ENCODE measurements around the gene NCAM2. TPM values are rescaled to one million over a fixed set of nuclear protein-coding genes. Genes with fewer than 3 reads are reported as not detected.

NCAM2 gene
- total and polyA plus RNA-seq, 2 of the 8 experiments (the other 6 are each of a cell fraction or from before 2014, with no cell fraction given): 0.14 to 1.1 TPM

DNA sequence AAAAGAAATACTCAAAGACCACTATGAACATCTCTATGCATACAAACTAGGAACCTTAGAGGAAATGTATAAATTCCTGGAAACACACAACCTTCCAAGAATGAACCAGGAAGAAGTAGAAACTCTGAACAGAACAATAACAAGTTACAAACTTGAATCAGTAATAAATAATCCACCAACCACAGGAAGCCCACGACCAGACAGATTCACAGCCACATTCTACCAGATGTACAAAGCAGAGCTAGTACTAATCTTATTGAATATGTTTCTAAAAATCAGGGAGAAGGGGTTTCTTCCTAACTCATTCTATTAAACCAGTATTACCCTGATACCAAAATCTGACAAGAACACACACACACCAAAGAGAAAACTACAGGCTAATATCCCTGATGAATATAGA is 263.8 kb downstream of the NCAM2 start:
- H3K4me1 ChIP-seq (replicated peaks in 1 of 4; ENCODE audit: control insufficient read depth in 3 of 4, insufficient read depth in 4 of 4, low read length in 3 of 4): no peaks in the 10 kb centered on the region
- H3K9ac ChIP-seq (replicated peaks in 1 of 4; ENCODE audit: extremely low read depth in 1 of 4, low read depth in 3 of 4, low read length in 3 of 4): no peak overlapping the region
- FAIRE-seq (no peak), DNase-seq (ENCODE audit: low read depth in 1 of 2, low spot score in 2 of 2) (no peak)
- no peak overlapping the region for H2BK15ac ChIP-seq (ENCODE audit: low read length)
- H4K5ac ChIP-seq (ENCODE audit: insufficient read length, low read depth, low read length): no peak overlapping the region
- H4K8ac ChIP-seq (ENCODE audit: extremely low read depth, insufficient read depth, low read length): no peak overlapping the region
- no peak overlapping the region for H3K27ac ChIP-seq (ENCODE audit: low read depth, low read length)
- H3K27me3 ChIP-seq (replicated peaks in 1 of 4; ENCODE audit: control insufficient read depth in 3 of 4, extremely low read depth in 1 of 4, insufficient read depth in 3 of 4, low read length in 3 of 4): no peaks in the 10 kb centered on the region
- H3K4me2 ChIP-seq (ENCODE audit: insufficient read depth in 1 of 2, low read depth in 2 of 2, low read length in 2 of 2): no peak overlapping the region
- no peak overlapping the region for H3K23ac ChIP-seq (ENCODE audit: insufficient read length)
- no peak overlapping the region for H4K91ac ChIP-seq (replicated peaks; ENCODE audit: insufficient read length, low read length)
- H2BK20ac ChIP-seq (ENCODE audit: low read length): no peak overlapping the region
- no peak overlapping the region for H3K18ac ChIP-seq (ENCODE audit: extremely low read depth, low read length)
- H3K14ac ChIP-seq (ENCODE audit: insufficient read length): no peak overlapping the region
- H3K79me2 ChIP-seq (ENCODE audit: control insufficient read depth in 1 of 2, insufficient read depth in 2 of 2, low read length in 2 of 2): no peaks in the 10 kb centered on the region
- H3K9me3 ChIP-seq (ENCODE audit: insufficient read depth in 2 of 2, low read depth in 1 of 2, low read length in 1 of 2): no peaks in the 10 kb centered on the region
- H4K20me1 ChIP-seq (replicated peaks in 1 of 2; ENCODE audit: control insufficient read depth in 1 of 2, insufficient read depth in 2 of 2, low read length in 2 of 2): no peaks in the 10 kb centered on the region
- no peak overlapping the region for H2AFZ ChIP-seq (ENCODE audit: low read length)
- TF ChIP-seq YY1 (IDR thresholded peaks at IDR 0.05; ENCODE audit: low read depth, low read length) (no peak), BCL11A (IDR thresholded peaks at IDR 0.05; ENCODE audit: low read depth in 2 of 2, low read length in 2 of 2) (no peak), RAD21 (IDR thresholded peaks at IDR 0.05 in 1 of 2, conservative IDR thresholded peaks at IDR 0.05 in 1 of 2; ENCODE audit: low read depth in 2 of 2, low read length in 2 of 2) (no peak), KDM4A (IDR thresholded peaks at IDR 0.05; ENCODE audit: low read depth, low read length, severe bottlenecking) (no peak), JUND (IDR thresholded peaks at IDR 0.05; ENCODE audit: low read length) (no peak), FOSL1 (IDR thresholded peaks at IDR 0.05; ENCODE audit: insufficient read depth, low read depth, low read length) (no peak), BACH1 (IDR thresholded peaks at IDR 0.05; ENCODE audit: low read length) (no peak)
- TF ChIP-seq, protein P1, sequence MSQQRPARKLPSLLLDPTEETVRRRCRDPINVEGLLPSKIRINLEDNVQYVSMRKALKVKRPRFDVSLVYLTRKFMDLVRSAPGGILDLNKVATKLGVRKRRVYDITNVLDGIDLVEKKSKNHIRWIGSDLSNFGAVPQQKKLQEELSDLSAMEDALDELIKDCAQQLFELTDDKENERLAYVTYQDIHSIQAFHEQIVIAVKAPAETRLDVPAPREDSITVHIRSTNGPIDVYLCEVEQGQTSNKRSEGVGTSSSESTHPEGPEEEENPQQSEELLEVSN (IDR thresholded peaks at IDR 0.05): no peak
- TF ChIP-seq, protein P2, sequence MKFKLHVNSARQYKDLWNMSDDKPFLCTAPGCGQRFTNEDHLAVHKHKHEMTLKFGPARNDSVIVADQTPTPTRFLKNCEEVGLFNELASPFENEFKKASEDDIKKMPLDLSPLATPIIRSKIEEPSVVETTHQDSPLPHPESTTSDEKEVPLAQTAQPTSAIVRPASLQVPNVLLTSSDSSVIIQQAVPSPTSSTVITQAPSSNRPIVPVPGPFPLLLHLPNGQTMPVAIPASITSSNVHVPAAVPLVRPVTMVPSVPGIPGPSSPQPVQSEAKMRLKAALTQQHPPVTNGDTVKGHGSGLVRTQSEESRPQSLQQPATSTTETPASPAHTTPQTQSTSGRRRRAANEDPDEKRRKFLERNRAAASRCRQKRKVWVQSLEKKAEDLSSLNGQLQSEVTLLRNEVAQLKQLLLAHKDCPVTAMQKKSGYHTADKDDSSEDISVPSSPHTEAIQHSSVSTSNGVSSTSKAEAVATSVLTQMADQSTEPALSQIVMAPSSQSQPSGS (IDR thresholded peaks at IDR 0.05; ENCODE audit: low read length): no peak
- CTCF ChIA-PET (ENCODE audit: partially characterized antibody): interaction anchor here (0.8 kb wide), 1 partner anchor 53 kb away, joined by 3 read pairs; no protein-coding TSS in a partner anchor
- H3K79me1 ChIP-seq (ENCODE audit: low read depth, low read length): no peaks in the 10 kb centered on the region
- H3K4ac ChIP-seq (replicated peaks; ENCODE audit: insufficient read length, low read depth, low read length): no peak overlapping the region
- POLR2A ChIA-PET (ENCODE audit: partially characterized antibody): no interaction called here
- no peak overlapping the region for H2AK5ac ChIP-seq (ENCODE audit: low read depth, low read length)
- no peaks in the 10 kb centered on the region for H3K36me3 ChIP-seq (ENCODE audit: control insufficient read depth in 2 of 4, insufficient read depth in 4 of 4, low read length in 3 of 4)
- H3K56ac ChIP-seq (replicated peaks; ENCODE audit: insufficient read length, low read depth, low read length): no peak overlapping the region
- no peak overlapping the region for H2BK12ac ChIP-seq (ENCODE audit: low read depth, low read length)
- H2BK120ac ChIP-seq (replicated peaks; ENCODE audit: low read depth, low read length): no peak overlapping the region
- no peaks in the 10 kb centered on the region for H3K23me2 ChIP-seq (ENCODE audit: low read depth, low read length)
- 88% methylated on average over 1 of the region's 1 CpG; no CpG with 5 or more reads in 1 of the 2 experiments for WGBS, 2 experiments (ENCODE audit: extremely low coverage in 1 of 2, insufficient coverage in 1 of 2, insufficient read length in 1 of 2, insufficient replicate concordance in 2 of 2, low coverage in 1 of 2, low lambda C conversion rate in 2 of 2, missing lambda C conversion rate in 1 of 2)
- no peak overlapping the region for H2BK5ac ChIP-seq (ENCODE audit: low read depth, low read length)
- H3K4me3 ChIP-seq (ENCODE audit: extremely low read depth in 1 of 4, insufficient read depth in 2 of 4, low read depth in 3 of 4, low read length in 4 of 4): no peak overlapping the region
